ENCODE results near the gene CAMTA1. TPM values are rescaled to one million over a fixed set of nuclear protein-coding genes. Genes with fewer than 3 reads are reported as not detected.

CAMTA1 gene
- total RNA-seq, 4 donors from 2014 or later = 86.3 to 170 (median 132) TPM

- TF ChIP-seq POLR2A (IDR thresholded peaks at IDR 0.05) = no peak
- no peak for TF ChIP-seq CTCF (IDR thresholded peaks at IDR 0.05)
- no peak for TF ChIP-seq POLR2AphosphoS5 (IDR thresholded peaks at IDR 0.05)
- no peak for TF ChIP-seq EP300 (IDR thresholded peaks at IDR 0.05)
- H3K9me3 ChIP-seq = no peaks in the 10 kb centered on the region
- ATAC-seq = no peak
- no peaks in the 10 kb centered on the region for H3K27me3 ChIP-seq
- no peak overlapping the region for H3K4me3 ChIP-seq
- no peaks in the 10 kb centered on the region for H3K4me1 ChIP-seq
- WGBS, 2 donors (ENCODE audit: low coverage in 1 of 2) = 84 to 93% methylated on average over 2 to 3 of the region's 24 CpGs
- no peaks in the 10 kb centered on the region for H3K36me3 ChIP-seq
- no peak overlapping the region for H3K27ac ChIP-seq
Observed at GRCh38 chr1:7346600-7347570, 561.6 kb downstream of the CAMTA1 start.

GRCh38 chr1:7348073-7348472, 562.8 kb downstream of the CAMTA1 start:
- Histone ChIP-seq H3K9me3 (no peaks in the 10 kb centered on the region), H3K27me3 (no peaks in the 10 kb centered on the region), H3K4me1 (no peaks in the 10 kb centered on the region), H3K4me3 (no peak overlapping the region), H3K36me3 (no peaks in the 10 kb centered on the region), H3K27ac (no peak overlapping the region)
- no peak for TF ChIP-seq CTCF (IDR thresholded peaks at IDR 0.05)
- no peak for TF ChIP-seq POLR2A (IDR thresholded peaks at IDR 0.05)
- TF ChIP-seq POLR2AphosphoS5 (IDR thresholded peaks at IDR 0.05) = no peak
- no peak for TF ChIP-seq EP300 (IDR thresholded peaks at IDR 0.05)
- 85 to 89% methylated on average over 5 of the region's 10 CpGs for WGBS, 2 donors (ENCODE audit: low coverage in 1 of 2)
- ATAC-seq = no peak

GRCh38 chr1:7348580-7348979, 563.3 kb downstream of the CAMTA1 start:
- Histone ChIP-seq H3K9me3 (no peaks in the 10 kb centered on the region), H3K27ac (no peak overlapping the region), H3K36me3 (no peaks in the 10 kb centered on the region), H3K4me1 (no peaks in the 10 kb centered on the region), H3K27me3 (no peaks in the 10 kb centered on the region), H3K4me3 (no peak overlapping the region)
- no peak for ATAC-seq
- 80 to 83% methylated on average over 9 to 10 of the region's 10 CpGs for WGBS, 2 donors (ENCODE audit: low coverage in 1 of 2)
- TF ChIP-seq CTCF (IDR thresholded peaks at IDR 0.05) = no peak
- no peak for TF ChIP-seq POLR2A (IDR thresholded peaks at IDR 0.05)
- TF ChIP-seq EP300 (IDR thresholded peaks at IDR 0.05) = no peak
- no peak for TF ChIP-seq POLR2AphosphoS5 (IDR thresholded peaks at IDR 0.05)

GRCh38 chr1:7350804-7351203, 565.5 kb downstream of the CAMTA1 start:
- H3K27ac ChIP-seq = no peak overlapping the region
- ATAC-seq = no peak
- no CpG with 5 or more reads among the region's 8 CpGs for WGBS, 2 donors (ENCODE audit: low coverage in 1 of 2)
- no peak overlapping the region for H3K4me3 ChIP-seq
- no peaks in the 10 kb centered on the region for H3K36me3 ChIP-seq
- TF ChIP-seq EP300 (IDR thresholded peaks at IDR 0.05) (no peak), POLR2A (IDR thresholded peaks at IDR 0.05) (no peak), POLR2AphosphoS5 (IDR thresholded peaks at IDR 0.05) (no peak), CTCF (IDR thresholded peaks at IDR 0.05) (no peak)
- no peaks in the 10 kb centered on the region for H3K4me1 ChIP-seq
- H3K9me3 ChIP-seq = no peaks in the 10 kb centered on the region
- peaks cover 4% of the 10 kb centered on the region for H3K27me3 ChIP-seq

GRCh38 chr1:7351649-7352048, 566.4 kb downstream of the CAMTA1 start:
- H3K4me1 ChIP-seq = no peaks in the 10 kb centered on the region
- no peak overlapping the region for H3K4me3 ChIP-seq
- TF ChIP-seq POLR2AphosphoS5 (IDR thresholded peaks at IDR 0.05) = no peak
- no peak for TF ChIP-seq POLR2A (IDR thresholded peaks at IDR 0.05)
- TF ChIP-seq EP300 (IDR thresholded peaks at IDR 0.05) = no peak
- no peak for TF ChIP-seq CTCF (IDR thresholded peaks at IDR 0.05)
- H3K27ac ChIP-seq = no peak overlapping the region
- H3K27me3 ChIP-seq = peaks cover 10% of the 10 kb centered on the region
- ATAC-seq = no peak
- no peaks in the 10 kb centered on the region for H3K36me3 ChIP-seq
- WGBS, 2 donors (ENCODE audit: low coverage in 1 of 2) = 61 to 67% methylated on average over 3 to 6 of the region's 13 CpGs
- H3K9me3 ChIP-seq = no peaks in the 10 kb centered on the region
